Suprapubic skin (tissue), 4 donors: ENCODE measurements around the gene HIRA.

Source experiments
- POLR2A ChIP-seq, 2 donors: fragments of 450-650 bp; IDR thresholded peaks; one replicate each; pipeline ENCODE4 v1.6.1; 2017; ENCODE audit warnings: antibody characterized with exemption in 2 of 2, mild to moderate bottlenecking in 2 of 2, moderate library complexity in 2 of 2
- POLR2AphosphoS5 ChIP-seq, 3 donors: sonication (generic); formaldehyde crosslinking; IDR thresholded peaks; one replicate each; pipeline ENCODE4 v1.6.1; 2017; ENCODE audit warnings: antibody characterized with exemption in 3 of 3
- TF ChIP-seq, protein P1 (sequence below), 2 donors: fragments of 200-600 bp in 1 of 2; fragments of 450-650 bp in 1 of 2; sonication (generic) in 1 of 2; IDR thresholded peaks; one replicate each; pipeline ENCODE4 v1.5.1; 2016 to 2019; ENCODE audit warnings: antibody characterized with exemption in 2 of 2, mild to moderate bottlenecking in 1 of 2, moderate library complexity in 1 of 2

DNA sequence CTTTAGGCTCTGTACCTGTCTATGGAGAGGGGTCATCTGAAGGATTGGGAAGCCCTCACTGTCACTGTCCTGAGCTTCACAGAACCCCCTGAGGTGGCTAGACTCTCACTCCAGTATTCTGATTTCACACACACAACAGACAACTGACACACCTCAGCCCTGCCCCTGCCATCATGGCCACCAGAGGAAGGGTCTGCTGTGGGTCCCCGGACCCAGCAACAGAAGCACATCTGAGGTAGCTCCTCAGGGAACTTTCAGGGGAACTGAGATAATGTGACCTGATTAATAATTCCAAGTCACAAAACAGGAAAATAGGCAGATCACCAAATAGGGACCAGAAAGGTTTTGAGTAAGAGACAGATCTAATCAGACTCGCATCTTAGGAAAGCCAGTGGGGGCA is 23.5 kb upstream of the HIRA start:
- no peak for TF ChIP-seq POLR2A (IDR thresholded peaks at IDR 0.05)
- TF ChIP-seq, protein P1, sequence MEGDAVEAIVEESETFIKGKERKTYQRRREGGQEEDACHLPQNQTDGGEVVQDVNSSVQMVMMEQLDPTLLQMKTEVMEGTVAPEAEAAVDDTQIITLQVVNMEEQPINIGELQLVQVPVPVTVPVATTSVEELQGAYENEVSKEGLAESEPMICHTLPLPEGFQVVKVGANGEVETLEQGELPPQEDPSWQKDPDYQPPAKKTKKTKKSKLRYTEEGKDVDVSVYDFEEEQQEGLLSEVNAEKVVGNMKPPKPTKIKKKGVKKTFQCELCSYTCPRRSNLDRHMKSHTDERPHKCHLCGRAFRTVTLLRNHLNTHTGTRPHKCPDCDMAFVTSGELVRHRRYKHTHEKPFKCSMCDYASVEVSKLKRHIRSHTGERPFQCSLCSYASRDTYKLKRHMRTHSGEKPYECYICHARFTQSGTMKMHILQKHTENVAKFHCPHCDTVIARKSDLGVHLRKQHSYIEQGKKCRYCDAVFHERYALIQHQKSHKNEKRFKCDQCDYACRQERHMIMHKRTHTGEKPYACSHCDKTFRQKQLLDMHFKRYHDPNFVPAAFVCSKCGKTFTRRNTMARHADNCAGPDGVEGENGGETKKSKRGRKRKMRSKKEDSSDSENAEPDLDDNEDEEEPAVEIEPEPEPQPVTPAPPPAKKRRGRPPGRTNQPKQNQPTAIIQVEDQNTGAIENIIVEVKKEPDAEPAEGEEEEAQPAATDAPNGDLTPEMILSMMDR (IDR thresholded peaks at IDR 0.05) = no peak
- no peak for TF ChIP-seq POLR2AphosphoS5 (IDR thresholded peaks at IDR 0.05)
